Measurements from ENCODE around the gene TRIP6. TPM values are rescaled to one million over a fixed set of nuclear protein-coding genes. Genes with fewer than 3 reads are reported as not detected.
"Not testable (repeated sequence)": the region's sequence is repeated elsewhere in the genome, so short reads cannot be mapped to it uniquely, and the experiment has no call there.

The TRIP6 gene
- polyA plus RNA-seq, 4 donors, result 51.1 to 104 (median 73.0) TPM

- peak; percentile 80 to 89 (median 84) for DNase-seq (ENCODE audit: low read depth in 4 of 4, low spot score in 3 of 4)
Measured at GRCh38 chr7:100837099-100837836, 29.9 kb upstream of the TRIP6 start.

GRCh38 chr7:100839361-100839760 is 27.8 kb upstream of the TRIP6 start:
- DNase-seq (ENCODE audit: low read depth in 4 of 4, low spot score in 3 of 4), result no peak

- no peak for DNase-seq (ENCODE audit: low read depth in 4 of 4, low spot score in 3 of 4)
Measured at GRCh38 chr7:100840470-100841100, 26.6 kb upstream of the TRIP6 start.

- DNase-seq (ENCODE audit: low read depth in 4 of 4, low spot score in 3 of 4), result no peak
Measured at GRCh38 chr7:100847360-100847759, 19.8 kb upstream of the TRIP6 start.

- DNase-seq (ENCODE audit: low read depth in 4 of 4, low spot score in 3 of 4), result peak in 1 of 4 donors; percentile 73
Measured at GRCh38 chr7:100852048-100852872, 14.9 kb upstream of the TRIP6 start, which contains the start of gene SLC12A9. Gene SLC12A9 (plus strand): TSS chr7:100852713. CDS start chr7:100854198, 1,485 bp downstream.

- DNase-seq (ENCODE audit: low read depth in 4 of 4, low spot score in 3 of 4), result no peak
Measured at GRCh38 chr7:100854146-100854895, 12.9 kb upstream of the TRIP6 start.

- not testable (repeated sequence) for DNase-seq (ENCODE audit: low read depth in 4 of 4, low spot score in 3 of 4)
Measured at GRCh38 chr7:100854899-100855298, 12.3 kb upstream of the TRIP6 start.

- DNase-seq (ENCODE audit: low read depth in 4 of 4, low spot score in 3 of 4), result no peak
Measured at GRCh38 chr7:100855515-100855914, 11.7 kb upstream of the TRIP6 start.

- DNase-seq (ENCODE audit: low read depth in 4 of 4, low spot score in 3 of 4), result no peak
Measured at GRCh38 chr7:100856871-100857282, 10.3 kb upstream of the TRIP6 start.

GRCh38 chr7:100859856-100860255 is 7.3 kb upstream of the TRIP6 start:
- no peak for DNase-seq (ENCODE audit: low read depth in 4 of 4, low spot score in 3 of 4)

GRCh38 chr7:100860702-100861615 is 6.2 kb upstream of the TRIP6 start:
- no peak for DNase-seq (ENCODE audit: low read depth in 4 of 4, low spot score in 3 of 4)

GRCh38 chr7:100861616-100861985 is 5.6 kb upstream of the TRIP6 start:
- no peak for DNase-seq (ENCODE audit: low read depth in 4 of 4, low spot score in 3 of 4)

GRCh38 chr7:100863406-100863950 is 3.7 kb upstream of the TRIP6 start:
- DNase-seq (ENCODE audit: low read depth in 4 of 4, low spot score in 3 of 4), result no peak

- DNase-seq (ENCODE audit: low read depth in 4 of 4, low spot score in 3 of 4), result no peak
Measured at GRCh38 chr7:100864263-100864845, 2.8 kb upstream of the TRIP6 start.

- DNase-seq (ENCODE audit: low read depth in 4 of 4, low spot score in 3 of 4), result no peak
Measured at GRCh38 chr7:100865372-100865911, 1.7 kb upstream of the TRIP6 start.

GRCh38 chr7:100865938-100866728 is 1.1 kb upstream of the TRIP6 start:
- DNase-seq (ENCODE audit: low read depth in 4 of 4, low spot score in 3 of 4), result no peak

GRCh38 chr7:100866729-100867039 is 503 bp upstream of the TRIP6 start:
- no peak for DNase-seq (ENCODE audit: low read depth in 4 of 4, low spot score in 3 of 4)

Data from left renal pelvis (tissue), 4 donors.